CD14-positive monocyte (primary cell): Measurements from ENCODE around the gene ALKBH3. TPM values are rescaled to one million over a fixed set of nuclear protein-coding genes. Genes with fewer than 3 reads are reported as not detected.

Experiments used
- DNase-seq, 3 donors: peaks; one replicate each; pipeline ENCODE4 v3.0.0-alpha.2; 2011 to 2022
- H2AFZ ChIP-seq: 2 replicates; pipeline ENCODE4 v1.6.0; 2012; ENCODE audit warnings: mild to moderate bottlenecking, low read depth, low read length, inconsistent platforms; ENCODE audit not compliant: insufficient read depth, poor library complexity, severe bottlenecking
- H3K27ac ChIP-seq, 2 donors: 1 replicate in 1 of 2; 2 replicates in 1 of 2; pipeline ENCODE4 v1.5.1; 2012 to 2013; ENCODE audit warnings: low read length in 2 of 2, control low read depth in 1 of 2, inconsistent platforms in 1 of 2, low read depth in 1 of 2, mild to moderate bottlenecking in 1 of 2
- H3K27me3 ChIP-seq, 2 donors: one replicate each; pipeline versions ENCODE4 v1.6.0 to v1.6.1; 2011 to 2013; ENCODE audit warnings: low read length in 2 of 2; ENCODE audit not compliant: control insufficient read depth in 2 of 2, insufficient read depth in 2 of 2
- H3K36me3 ChIP-seq, 2 donors: replicated peaks in 1 of 2; 1 replicate in 1 of 2; 2 replicates in 1 of 2; pipeline versions ENCODE4 v1.5.1 to v1.6.1; 2012 to 2013; ENCODE audit warnings: low read length in 2 of 2, control low read depth in 1 of 2, inconsistent platforms in 1 of 2, mild to moderate bottlenecking in 1 of 2; ENCODE audit not compliant: insufficient read depth in 2 of 2, control insufficient read depth in 1 of 2
- H3K4me1 ChIP-seq, 2 donors: 1 replicate in 1 of 2; 2 replicates in 1 of 2; pipeline versions ENCODE4 v1.5.1 to v1.6.1; 2012 to 2013; ENCODE audit warnings: low read length in 2 of 2, control low read depth in 1 of 2, inconsistent platforms in 1 of 2, mild to moderate bottlenecking in 1 of 2, moderate library complexity in 1 of 2; ENCODE audit not compliant: insufficient read depth in 2 of 2, control insufficient read depth in 1 of 2
- H3K4me2 ChIP-seq: replicated peaks from 2 replicates; pipeline ENCODE3; 2012; ENCODE audit warnings: low read length, moderate library complexity, mild to moderate bottlenecking; ENCODE audit not compliant: poor library complexity, severe bottlenecking; ENCODE audit errors: extremely low read depth
- H3K4me3 ChIP-seq, 3 experiments: fragments of 200-600 bp in 1 of 3; sonication (generic) in 1 of 3; replicated peaks in 1 of 3; 1 replicate in 2 of 3; 2 replicates in 1 of 3; pipeline ENCODE4 v1.5.1; 2011 to 2013; ENCODE audit warnings: low read length in 3 of 3, mild to moderate bottlenecking in 3 of 3, control low read depth in 2 of 3, low read depth in 2 of 3, inconsistent platforms in 1 of 3, moderate library complexity in 1 of 3
- H3K79me2 ChIP-seq: 2 replicates; pipeline ENCODE4 v1.6.0; 2012; ENCODE audit warnings: mild to moderate bottlenecking, control low read depth, inconsistent platforms, low read length, moderate library complexity; ENCODE audit not compliant: insufficient read depth
- H3K9ac ChIP-seq: 2 replicates; pipeline ENCODE4 v1.6.0; 2017; ENCODE audit warnings: low read length, mild to moderate bottlenecking; ENCODE audit not compliant: insufficient read depth, poor library complexity, severe bottlenecking
- H3K9me3 ChIP-seq, 2 donors: replicated peaks in 1 of 2; 1 replicate in 1 of 2; 2 replicates in 1 of 2; pipeline versions ENCODE4 v1.5.1 to v1.6.1; 2012 to 2013; ENCODE audit warnings: low read length in 2 of 2, control low read depth in 1 of 2; ENCODE audit not compliant: control insufficient read depth in 1 of 2, insufficient read depth in 1 of 2
- H4K20me1 ChIP-seq: 2 replicates; pipeline ENCODE4 v1.6.0; 2012; ENCODE audit warnings: mild to moderate bottlenecking, low read length, control low read depth, moderate library complexity; ENCODE audit not compliant: insufficient read depth
- H3K27ac Mint-ChIP-seq, 7 donors: one replicate each; pipeline ENCODE4 v1.8.0; 2020; ENCODE audit warnings: mild to moderate bottlenecking in 7 of 7, mixed read lengths in 7 of 7, moderate library complexity in 6 of 7, inconsistent platforms in 2 of 7
- H3K27me3 Mint-ChIP-seq, 3 donors: one replicate each; pipeline ENCODE4 v1.8.0; 2021 to 2022; ENCODE audit warnings: low read depth in 3 of 3, mild to moderate bottlenecking in 3 of 3, mixed read lengths in 3 of 3, moderate library complexity in 3 of 3, inconsistent platforms in 1 of 3
- H3K36me3 Mint-ChIP-seq, 2 donors: one replicate each; pipeline ENCODE4 v1.8.0; 2020; ENCODE audit warnings: mixed read lengths in 2 of 2, inconsistent platforms in 1 of 2, mild to moderate bottlenecking in 1 of 2
- H3K4me1 Mint-ChIP-seq: one replicate; pipeline ENCODE4 v1.8.0; 2020; ENCODE audit warnings: mild to moderate bottlenecking, mixed read lengths
- H3K4me3 Mint-ChIP-seq, 2 donors: one replicate each; pipeline ENCODE4 v1.8.0; 2020; ENCODE audit warnings: mild to moderate bottlenecking in 2 of 2, mixed read lengths in 2 of 2, moderate library complexity in 1 of 2
- H3K9me3 Mint-ChIP-seq, 7 donors: one replicate each; pipeline ENCODE4 v1.8.0; 2020 to 2022; ENCODE audit warnings: mixed read lengths in 7 of 7, mild to moderate bottlenecking in 6 of 7, moderate library complexity in 6 of 7, inconsistent platforms in 2 of 7
- WGBS: methylation state at CpG from one replicate; pipeline ENCODE4 v1.1.5; 2013; ENCODE audit warnings: missing lambda C conversion rate; ENCODE audit not compliant: insufficient coverage; 5-methylcytosine and 5-hydroxymethylcytosine counted together
- intact Hi-C, 2 donors: fragments of 100-400 bp; cut with micrococcal nuclease; formaldehyde crosslinking; loops; one replicate each; pipeline versions ENCODE4 v1.15.0 to v1.15.1; 2023
- polyA plus RNA-seq, 3 donors: library from polyadenylated mRNA; depleted of rRNA in 1 of 3; unstranded in 2 of 3; stranded (reverse) in 1 of 3; fragments of 300-500 nt in 2 of 3; fragments of >200 nt in 1 of 3; fragmentation: Illumina TruSeq in 2 of 3; gene quantifications; 1 replicate in 2 of 3; 2 replicates in 1 of 3; pipeline ENCODE4 v1.2.3, GENCODE V29; 2012 to 2021
- TF ChIP-seq, protein P1 (sequence below): fragments of 200-600 bp; IDR thresholded peaks from one replicate; pipeline ENCODE4 v1.8.0; 2022; ENCODE audit warnings: antibody characterized with exemption, mild to moderate bottlenecking

The ALKBH3 gene
- polyA plus RNA-seq, 3 donors = 22.1 to 25.8 (median 22.7) TPM

DNA sequence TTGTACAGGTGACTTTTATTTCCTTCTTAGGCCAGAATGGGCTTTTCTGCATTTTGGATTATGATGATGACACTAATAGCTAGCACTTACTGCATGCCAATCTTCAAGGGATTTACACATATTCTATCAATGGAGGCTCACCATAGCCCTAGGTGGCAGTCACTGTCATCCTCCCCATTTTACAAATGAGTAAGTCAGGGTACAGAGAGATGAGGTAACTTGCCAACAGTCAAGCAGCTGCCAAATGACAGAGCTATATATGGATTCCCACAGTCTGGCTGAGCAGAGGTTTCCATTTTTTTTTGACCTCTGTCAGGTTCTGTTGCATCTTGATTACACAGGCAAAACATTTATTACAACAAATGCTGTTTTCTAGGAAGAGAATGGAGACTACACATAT, 38.0 kb downstream of the ALKBH3 start:
- TF ChIP-seq, protein P1, sequence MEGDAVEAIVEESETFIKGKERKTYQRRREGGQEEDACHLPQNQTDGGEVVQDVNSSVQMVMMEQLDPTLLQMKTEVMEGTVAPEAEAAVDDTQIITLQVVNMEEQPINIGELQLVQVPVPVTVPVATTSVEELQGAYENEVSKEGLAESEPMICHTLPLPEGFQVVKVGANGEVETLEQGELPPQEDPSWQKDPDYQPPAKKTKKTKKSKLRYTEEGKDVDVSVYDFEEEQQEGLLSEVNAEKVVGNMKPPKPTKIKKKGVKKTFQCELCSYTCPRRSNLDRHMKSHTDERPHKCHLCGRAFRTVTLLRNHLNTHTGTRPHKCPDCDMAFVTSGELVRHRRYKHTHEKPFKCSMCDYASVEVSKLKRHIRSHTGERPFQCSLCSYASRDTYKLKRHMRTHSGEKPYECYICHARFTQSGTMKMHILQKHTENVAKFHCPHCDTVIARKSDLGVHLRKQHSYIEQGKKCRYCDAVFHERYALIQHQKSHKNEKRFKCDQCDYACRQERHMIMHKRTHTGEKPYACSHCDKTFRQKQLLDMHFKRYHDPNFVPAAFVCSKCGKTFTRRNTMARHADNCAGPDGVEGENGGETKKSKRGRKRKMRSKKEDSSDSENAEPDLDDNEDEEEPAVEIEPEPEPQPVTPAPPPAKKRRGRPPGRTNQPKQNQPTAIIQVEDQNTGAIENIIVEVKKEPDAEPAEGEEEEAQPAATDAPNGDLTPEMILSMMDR = no peak
- Mint-ChIP-seq H3K4me3 (no peak overlapping the region), H3K4me1 (peaks cover 2% of the 10 kb centered on the region), H3K9me3 (no peaks in the 10 kb centered on the region), H3K27me3 (no peaks in the 10 kb centered on the region), H3K27ac (peak overlapping the region in 2 of 7 donors; percentile 36 to 72), H3K36me3 (peaks cover 66 to 68% of the 10 kb centered on the region in 2 donors)
- H3K9ac ChIP-seq = no peak overlapping the region
- H3K36me3 ChIP-seq = peaks cover 43 to 86% of the 10 kb centered on the region in 2 donors
- H3K4me1 ChIP-seq = no peaks in the 10 kb centered on the region
- H4K20me1 ChIP-seq = no peaks in the 10 kb centered on the region
- H3K27me3 ChIP-seq = no peaks in the 10 kb centered on the region
- no peak overlapping the region for H3K27ac ChIP-seq
- H3K4me2 ChIP-seq = no peak overlapping the region
- H2AFZ ChIP-seq = no peak overlapping the region
- no peak for DNase-seq
- H3K9me3 ChIP-seq = no peaks in the 10 kb centered on the region
- no peaks in the 10 kb centered on the region for H3K79me2 ChIP-seq
- intact Hi-C loops = no loop called here
- H3K4me3 ChIP-seq = no peak overlapping the region

GRCh38 chr11:43919852-43920597, 39.4 kb downstream of the ALKBH3 start:
- Histone ChIP-seq H3K27ac (no peak overlapping the region), H4K20me1 (no peaks in the 10 kb centered on the region), H2AFZ (no peak overlapping the region), H3K9me3 (no peaks in the 10 kb centered on the region), H3K79me2 (no peaks in the 10 kb centered on the region), H3K4me1 (no peaks in the 10 kb centered on the region), H3K36me3 (peaks cover 35 to 76% of the 10 kb centered on the region in 2 donors), H3K27me3 (no peaks in the 10 kb centered on the region), H3K4me2 (no peak overlapping the region), H3K9ac (no peak overlapping the region), H3K4me3 (no peak overlapping the region)
- H3K4me1 Mint-ChIP-seq = peaks cover 2% of the 10 kb centered on the region
- peak overlapping the region in 5 of 7 donors; percentile 7 to 71 (median 37) for H3K27ac Mint-ChIP-seq
- TF ChIP-seq, protein P1 = no peak
- intact Hi-C loops = no loop called here
- WGBS = 100% methylated on average over 7 of the region's 14 CpGs
- H3K27me3 Mint-ChIP-seq = no peaks in the 10 kb centered on the region
- no peaks in the 10 kb centered on the region for H3K9me3 Mint-ChIP-seq
- no peak for DNase-seq
- H3K4me3 Mint-ChIP-seq = no peak overlapping the region
- H3K36me3 Mint-ChIP-seq = peaks cover 56 to 57% of the 10 kb centered on the region in 2 donors
